NCI-H82 treated with DMSO at 0.1 percent for 48 hours (cell line): ENCODE data around the gene NTRK2.

Experiments used
- DNase-seq: peaks from one replicate; lab custom pipeline; 2025; ENCODE audit not compliant: unreplicated experiment; lab: John Stamatoyannopoulos, UW

Gene NTRK2

GRCh38 chr9:84929068-84929467 is 259.5 kb downstream of the NTRK2 start:
- DNase-seq, result no peak

- no peak for DNase-seq
Measured at GRCh38 chr9:84932915-84933527, 263.5 kb downstream of the NTRK2 start.

- DNase-seq, result no peak
Measured at GRCh38 chr9:84935528-84936117, 266.1 kb downstream of the NTRK2 start.

- DNase-seq, result no peak
Measured at GRCh38 chr9:84937180-84937579, 267.7 kb downstream of the NTRK2 start.

GRCh38 chr9:84937581-84937980 is 268.1 kb downstream of the NTRK2 start:
- no peak for DNase-seq

- no peak for DNase-seq
Measured at GRCh38 chr9:84939774-84940173, 270.2 kb downstream of the NTRK2 start.

GRCh38 chr9:84940294-84940693 is 270.8 kb downstream of the NTRK2 start:
- DNase-seq, result no peak

GRCh38 chr9:84941792-84942191 is 272.3 kb downstream of the NTRK2 start:
- DNase-seq, result no peak

- no peak for DNase-seq
Measured at GRCh38 chr9:84943482-84944050, 274.0 kb downstream of the NTRK2 start.

GRCh38 chr9:84945878-84946538 is 276.5 kb downstream of the NTRK2 start:
- no peak for DNase-seq

- DNase-seq, result no peak
Measured at GRCh38 chr9:84947412-84947972, 278.0 kb downstream of the NTRK2 start.

- DNase-seq, result no peak
Measured at GRCh38 chr9:84949258-84949657, 279.7 kb downstream of the NTRK2 start.

GRCh38 chr9:84949971-84950370 is 280.4 kb downstream of the NTRK2 start:
- DNase-seq, result no peak

- no peak for DNase-seq
Measured at GRCh38 chr9:84950879-84951811, 281.6 kb downstream of the NTRK2 start.

GRCh38 chr9:84953252-84953773 is 283.8 kb downstream of the NTRK2 start:
- DNase-seq, result no peak

- DNase-seq, result peak; percentile 21
Measured at GRCh38 chr9:84953797-84954705, 284.5 kb downstream of the NTRK2 start.

- no peak for DNase-seq
Measured at GRCh38 chr9:84955155-84955554, 285.6 kb downstream of the NTRK2 start.

- no peak for DNase-seq
Measured at GRCh38 chr9:84955971-84956370, 286.4 kb downstream of the NTRK2 start.

- DNase-seq, result no peak
Measured at GRCh38 chr9:84959339-84959738, 289.8 kb downstream of the NTRK2 start.
